Body of pancreas (tissue), 4 donors: ENCODE results near the gene RTN3. TPM values are rescaled to one million over a fixed set of nuclear protein-coding genes. Genes with fewer than 3 reads are reported as not detected.
A peak's percentile ranks its signal among the peaks of the same experiment; 100 is the strongest.

Experiments
- ATAC-seq: fragments of 150-250 bp; one replicate; pipeline ENCODE4 v1.9.1; 2016
- DNase-seq, 4 donors: peaks; one replicate each; pipeline ENCODE4 v3.0.0-alpha.2; 2019
- H3K27ac ChIP-seq, 4 donors: fragments of 200-600 bp; sonication (generic); 1 replicate in 3 of 4; 2 replicates in 1 of 4; pipeline versions ENCODE4 v1.5.1 to v1.6.1; 2016 to 2019; ENCODE audit warnings: mild to moderate bottlenecking in 1 of 4, mixed read lengths in 1 of 4, moderate library complexity in 1 of 4
- H3K27me3 ChIP-seq, 2 donors: fragments of 200-600 bp; sonication (generic); one replicate each; pipeline ENCODE4 v1.6.0; 2016; ENCODE audit warnings: mild to moderate bottlenecking in 1 of 2
- H3K36me3 ChIP-seq, 2 donors: fragments of 200-600 bp; sonication (generic); replicated peaks in 1 of 2; 2 replicates each; pipeline ENCODE4 v1.5.1; 2016; ENCODE audit warnings: low read depth in 2 of 2; ENCODE audit not compliant: insufficient read depth in 1 of 2
- H3K4me1 ChIP-seq: fragments of 200-600 bp; sonication (generic); one replicate; pipeline ENCODE4 v1.6.0; 2016
- H3K4me3 ChIP-seq, 2 donors: fragments of 200-600 bp; sonication (generic); 1 replicate in 1 of 2; 2 replicates in 1 of 2; pipeline ENCODE4 v1.5.1; 2016 to 2019
- H3K9me3 ChIP-seq, 3 donors: fragments of 200-600 bp; sonication (generic); 1 replicate in 2 of 3; 2 replicates in 1 of 3; pipeline ENCODE4 v1.5.1; 2016
- POLR2A ChIP-seq, 3 donors: fragments of 450-650 bp; IDR thresholded peaks; one replicate each; pipeline ENCODE4 v1.6.1; 2016; ENCODE audit warnings: antibody characterized with exemption in 3 of 3, mild to moderate bottlenecking in 2 of 3
- WGBS, 2 donors: methylation state at CpG; one replicate each; pipeline ENCODE4 v1.1.5; 2017; 5-methylcytosine and 5-hydroxymethylcytosine counted together
- intact Hi-C: fragments of 100-400 bp; cut with DNase I; formaldehyde crosslinking; loops from one replicate; pipeline ENCODE4 v1.15.1; 2023
- total RNA-seq, 2 donors: library from RNA; depleted of rRNA; stranded (reverse); fragments of >200 nt; gene quantifications; one replicate each; pipeline ENCODE4 v1.1.0, GENCODE V29; 2016
- TF ChIP-seq, protein P1 (sequence below), 7 experiments: fragments of 450-650 bp in 4 of 7; fragments of 200-600 bp in 3 of 7; sonication (generic) in 3 of 7; IDR thresholded peaks; one replicate each; pipeline ENCODE4 v1.5.1; 2016 to 2019; ENCODE audit warnings: antibody characterized with exemption in 7 of 7

The RTN3 gene
- total RNA-seq, 2 donors from 2014 or later: 62.8 to 63.6 TPM

- H3K27ac ChIP-seq: peak within 1 kb of the TSS; percentile 76 to 96 (median 88)
- no peaks in the 10 kb centered on the region for H3K27me3 ChIP-seq
- WGBS, 2 donors: 11 to 46% methylated on average over 16 to 69 of the region's 69 CpGs
- H3K9me3 ChIP-seq: no peaks in the 10 kb centered on the region
- H3K36me3 ChIP-seq: no peaks in the 10 kb centered on the region
- intact Hi-C loops: loop anchor here (10.0 kb wide), 1 partner anchor 63 kb away; no protein-coding TSS in a partner anchor
- DNase-seq: peak; percentile 98 to 100 (median 98)
- peak; percentile 41 to 67 (median 61) for TF ChIP-seq POLR2A (IDR thresholded peaks at IDR 0.05)
- TF ChIP-seq, protein P1, sequence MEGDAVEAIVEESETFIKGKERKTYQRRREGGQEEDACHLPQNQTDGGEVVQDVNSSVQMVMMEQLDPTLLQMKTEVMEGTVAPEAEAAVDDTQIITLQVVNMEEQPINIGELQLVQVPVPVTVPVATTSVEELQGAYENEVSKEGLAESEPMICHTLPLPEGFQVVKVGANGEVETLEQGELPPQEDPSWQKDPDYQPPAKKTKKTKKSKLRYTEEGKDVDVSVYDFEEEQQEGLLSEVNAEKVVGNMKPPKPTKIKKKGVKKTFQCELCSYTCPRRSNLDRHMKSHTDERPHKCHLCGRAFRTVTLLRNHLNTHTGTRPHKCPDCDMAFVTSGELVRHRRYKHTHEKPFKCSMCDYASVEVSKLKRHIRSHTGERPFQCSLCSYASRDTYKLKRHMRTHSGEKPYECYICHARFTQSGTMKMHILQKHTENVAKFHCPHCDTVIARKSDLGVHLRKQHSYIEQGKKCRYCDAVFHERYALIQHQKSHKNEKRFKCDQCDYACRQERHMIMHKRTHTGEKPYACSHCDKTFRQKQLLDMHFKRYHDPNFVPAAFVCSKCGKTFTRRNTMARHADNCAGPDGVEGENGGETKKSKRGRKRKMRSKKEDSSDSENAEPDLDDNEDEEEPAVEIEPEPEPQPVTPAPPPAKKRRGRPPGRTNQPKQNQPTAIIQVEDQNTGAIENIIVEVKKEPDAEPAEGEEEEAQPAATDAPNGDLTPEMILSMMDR (IDR thresholded peaks at IDR 0.05): peak in 4 of 7 experiments; percentile 8 to 33 (median 21)
- H3K4me3 ChIP-seq: peak within 1 kb of the TSS; percentile 15 to 71
- peaks cover 36% of the 10 kb centered on the region for H3K4me1 ChIP-seq
- peak; percentile 95 for ATAC-seq
These were observed 9.8 kb upstream of the RTN3 start, which contains the start of gene ATL3 for GRCh38 chr11:63671322-63672155. ATL3 (minus strand) TSS chr11:63671376; CDS start chr11:63671335, 41 bp downstream.

DNA sequence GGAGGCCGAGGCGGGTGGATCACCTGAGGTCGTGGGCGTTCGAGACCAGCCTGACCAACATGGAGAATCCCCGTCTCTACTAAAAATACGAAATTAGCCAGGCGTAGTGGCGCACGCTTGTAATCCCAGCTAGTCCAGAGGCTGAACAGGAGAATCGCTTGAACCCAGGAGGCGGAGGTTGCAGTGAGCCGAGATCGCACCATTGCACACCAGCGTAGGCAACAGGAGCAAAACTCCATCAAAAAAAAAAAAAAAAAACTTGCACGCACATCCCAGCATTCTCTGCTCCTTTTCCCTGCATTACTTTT lies 9.2 kb upstream of the RTN3 start:
- TF ChIP-seq POLR2A (IDR thresholded peaks at IDR 0.05): no peak
- TF ChIP-seq, protein P1 (IDR thresholded peaks at IDR 0.05): no peak
- H3K27ac ChIP-seq: peak overlapping the region in 3 of 4 donors; percentile 82 to 96 (median 95)
- H3K4me3 ChIP-seq: no peak overlapping the region
- ATAC-seq (no peak), DNase-seq (no peak)
- intact Hi-C loops: loop anchor here (10.0 kb wide), 1 partner anchor 63 kb away; no protein-coding TSS in a partner anchor
- peaks cover 33% of the 10 kb centered on the region for H3K4me1 ChIP-seq
- no peaks in the 10 kb centered on the region for H3K27me3 ChIP-seq
- WGBS, 2 donors: 98% methylated on average over 16 of the region's 16 CpGs
- no peaks in the 10 kb centered on the region for H3K36me3 ChIP-seq
- H3K9me3 ChIP-seq: no peaks in the 10 kb centered on the region

- H3K4me1 ChIP-seq: peaks cover 24% of the 10 kb centered on the region
- TF ChIP-seq, protein P1 (IDR thresholded peaks at IDR 0.05): no peak
- TF ChIP-seq POLR2A (IDR thresholded peaks at IDR 0.05): no peak
- DNase-seq (no peak), ATAC-seq (no peak)
- H3K9me3 ChIP-seq: no peaks in the 10 kb centered on the region
- H3K27ac ChIP-seq: no peak overlapping the region
- H3K4me3 ChIP-seq: no peak overlapping the region
- intact Hi-C loops: loop anchor here (10.0 kb wide), 1 partner anchor 62 kb away; no protein-coding TSS in a partner anchor
- 75 to 91% methylated on average over 1 of the region's 1 CpG for WGBS, 2 donors
- no peaks in the 10 kb centered on the region for H3K36me3 ChIP-seq
- H3K27me3 ChIP-seq: no peaks in the 10 kb centered on the region
These were observed 8.3 kb upstream of the RTN3 start for GRCh38 chr11:63672936-63673539.

- no peak for TF ChIP-seq POLR2A (IDR thresholded peaks at IDR 0.05)
- TF ChIP-seq, protein P1 (IDR thresholded peaks at IDR 0.05): no peak
- Histone ChIP-seq H3K36me3 (no peaks in the 10 kb centered on the region), H3K4me3 (no peak overlapping the region), H3K9me3 (no peaks in the 10 kb centered on the region), H3K27me3 (no peaks in the 10 kb centered on the region), H3K4me1 (peaks cover 20% of the 10 kb centered on the region), H3K27ac (no peak overlapping the region)
- 68 to 80% methylated on average over 4 of the region's 4 CpGs for WGBS, 2 donors
- intact Hi-C loops: loop anchor here (10.0 kb wide), 1 partner anchor 61 kb away; no protein-coding TSS in a partner anchor
- ATAC-seq: no peak
- DNase-seq: no peak
These were observed 7.7 kb upstream of the RTN3 start for GRCh38 chr11:63673579-63673978.
